ENCODE results near the gene MARVELD1.

- TF ChIP-seq CTCF (IDR thresholded peaks at IDR 0.05) (peak; percentile 87), ZFX (IDR thresholded peaks at IDR 0.05; ENCODE audit: borderline replicate concordance) (no peak)
These were observed 18.0 kb downstream of the MARVELD1 start for GRCh38 chr10:97731346-97732051.
